ENCODE measurements around the gene FAXC.
"Not testable (repeated sequence)": the region's sequence is repeated elsewhere in the genome, so short reads cannot be mapped to it uniquely, and the experiment has no call there.

Gene FAXC

DNA sequence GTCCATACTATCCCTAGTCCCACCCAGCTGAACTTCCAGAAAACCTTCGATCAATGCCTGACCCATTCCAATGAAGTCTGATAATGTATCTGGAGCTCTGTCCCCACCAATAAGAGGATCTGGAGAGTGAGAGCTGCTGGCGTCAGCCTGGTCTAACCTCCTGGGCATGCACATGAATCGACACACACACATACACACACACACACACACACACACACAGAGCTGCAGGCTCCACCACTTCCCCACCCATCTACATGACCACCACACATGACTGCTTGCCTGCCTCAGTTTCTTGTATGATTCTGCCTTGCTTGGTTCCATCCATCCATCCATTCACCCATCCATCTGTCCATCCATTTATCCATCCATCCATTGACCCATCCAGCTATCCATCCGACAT lies 60.8 kb downstream of the FAXC start:
- no peak for ATAC-seq (replicated peaks)
- Mint-ChIP-seq H3K4me1 (no peaks in the 10 kb centered on the region), H3K27me3 (peaks cover 15% of the 10 kb centered on the region in 2 donors), H3K9me3 (peaks cover 0 to 3% of the 10 kb centered on the region in 2 donors), H3K36me3 (no peaks in the 10 kb centered on the region), H3K4me3 (no peak overlapping the region), H3K27ac (no peak overlapping the region)
- no peak for DNase-seq

GRCh38 chr6:99287523-99287922 lies 62.0 kb downstream of the FAXC start:
- Mint-ChIP-seq H3K27ac (no peak overlapping the region), H3K9me3 (peaks cover 0 to 3% of the 10 kb centered on the region in 2 donors), H3K4me3 (no peak overlapping the region), H3K27me3 (peaks cover 9 to 15% of the 10 kb centered on the region in 2 donors), H3K36me3 (no peaks in the 10 kb centered on the region), H3K4me1 (no peaks in the 10 kb centered on the region)
- ATAC-seq (replicated peaks) (no peak), DNase-seq (no peak)

GRCh38 chr6:99285881-99286280 lies 63.6 kb downstream of the FAXC start:
- no peak overlapping the region for H3K4me3 Mint-ChIP-seq
- DNase-seq (no peak), ATAC-seq (replicated peaks) (no peak)
- no peaks in the 10 kb centered on the region for H3K4me1 Mint-ChIP-seq
- peaks cover 0 to 3% of the 10 kb centered on the region in 2 donors for H3K9me3 Mint-ChIP-seq
- no peak overlapping the region for H3K27ac Mint-ChIP-seq
- peaks cover 9 to 15% of the 10 kb centered on the region in 2 donors for H3K27me3 Mint-ChIP-seq
- H3K36me3 Mint-ChIP-seq, result no peaks in the 10 kb centered on the region

DNA sequence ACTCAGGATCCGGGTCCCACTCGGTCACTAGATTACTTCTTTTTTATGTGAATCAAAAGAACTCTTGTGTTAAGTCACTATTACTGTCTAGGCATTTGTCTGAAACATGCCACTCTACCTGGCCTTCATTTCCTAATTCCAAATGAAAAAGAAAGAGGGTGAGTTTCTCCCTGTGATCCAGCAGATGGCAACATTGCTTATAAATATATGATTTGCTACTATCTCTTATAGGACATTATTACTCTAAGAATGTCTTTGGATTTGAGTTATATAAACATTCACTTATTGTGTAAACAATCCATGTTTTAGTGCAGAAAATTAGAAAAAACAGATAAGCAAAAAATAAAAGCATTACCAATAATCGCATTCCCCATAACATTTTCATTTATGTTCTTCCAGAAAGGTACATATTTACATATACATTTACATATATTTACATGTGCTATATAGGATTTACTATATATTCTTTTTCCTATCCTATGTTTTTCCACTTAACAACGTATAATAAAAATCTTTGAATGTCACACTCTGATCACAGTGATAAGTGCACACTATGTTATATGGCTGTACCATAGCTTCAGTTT lies 66.9 kb downstream of the FAXC start:
- H3K9me3 Mint-ChIP-seq, result no peaks in the 10 kb centered on the region
- no peak overlapping the region for H3K4me3 Mint-ChIP-seq
- no peaks in the 10 kb centered on the region for H3K4me1 Mint-ChIP-seq
- H3K27me3 Mint-ChIP-seq, result peaks cover 0 to 4% of the 10 kb centered on the region in 2 donors
- H3K27ac Mint-ChIP-seq, result no peak overlapping the region
- no peak for ATAC-seq (replicated peaks)
- no peak for DNase-seq
- H3K36me3 Mint-ChIP-seq, result no peaks in the 10 kb centered on the region

DNA sequence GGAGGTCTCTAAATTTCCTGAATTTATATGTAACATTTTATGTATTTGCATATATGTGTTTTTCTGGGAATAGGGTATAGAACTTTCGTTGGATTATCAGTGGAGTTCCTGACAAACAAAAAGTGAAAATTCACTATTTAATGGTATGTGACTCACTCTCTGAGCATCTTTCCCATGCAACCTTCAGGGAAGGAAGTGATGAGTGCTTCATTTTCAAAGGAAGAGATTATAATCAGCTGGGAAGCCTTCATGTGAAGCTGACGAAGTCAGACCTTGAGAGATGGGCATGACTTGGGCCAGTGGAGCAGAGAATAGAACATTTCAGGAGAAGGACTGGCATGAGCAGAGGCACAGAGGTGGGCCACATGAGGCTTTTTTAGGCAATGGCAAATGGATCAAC lies 72.7 kb downstream of the FAXC start:
- Mint-ChIP-seq H3K27ac (no peak overlapping the region), H3K4me1 (no peaks in the 10 kb centered on the region), H3K4me3 (no peak overlapping the region)

DNA sequence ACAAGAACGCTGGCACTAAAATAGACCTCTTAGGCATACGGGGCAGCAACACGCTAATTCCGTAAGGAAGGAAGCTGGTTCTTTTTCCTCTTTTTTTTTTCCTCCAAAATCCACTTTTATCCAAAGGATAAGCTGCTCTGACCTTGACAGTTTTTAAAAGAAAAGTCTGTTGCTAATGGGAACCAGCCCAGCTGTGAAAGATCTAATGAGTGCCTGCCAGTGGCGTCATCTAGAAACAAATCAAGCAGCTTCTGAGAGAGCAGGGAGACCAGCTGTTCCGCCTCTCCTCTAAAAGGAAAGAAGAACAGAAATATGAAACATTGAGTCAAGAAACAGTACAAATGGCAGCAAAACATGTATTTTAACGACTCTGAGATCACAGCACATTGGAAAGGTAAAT lies 78.6 kb downstream of the FAXC start:
- Mint-ChIP-seq H3K4me1 (no peaks in the 10 kb centered on the region), H3K27me3 (peaks cover 6 to 8% of the 10 kb centered on the region in 2 donors), H3K9me3 (peaks cover 4 to 6% of the 10 kb centered on the region in 2 donors), H3K27ac (no peak overlapping the region), H3K4me3 (no peak overlapping the region), H3K36me3 (no peaks in the 10 kb centered on the region)
- ATAC-seq (replicated peaks) (no peak), DNase-seq (no peak)

More for the DNA sequence above, 72.7 kb downstream of the FAXC start:
- ATAC-seq (replicated peaks) (no peak), DNase-seq (no peak)
- Mint-ChIP-seq H3K9me3 (no peaks in the 10 kb centered on the region), H3K36me3 (no peaks in the 10 kb centered on the region), H3K27me3 (peaks cover 6 to 8% of the 10 kb centered on the region in 2 donors)

- no peaks in the 10 kb centered on the region for H3K36me3 Mint-ChIP-seq
- no peak overlapping the region for H3K4me3 Mint-ChIP-seq
- H3K27me3 Mint-ChIP-seq, result peaks cover 6 to 8% of the 10 kb centered on the region in 2 donors
- no peaks in the 10 kb centered on the region for H3K4me1 Mint-ChIP-seq
- H3K27ac Mint-ChIP-seq, result no peak overlapping the region
- H3K9me3 Mint-ChIP-seq, result peaks cover 4 to 6% of the 10 kb centered on the region in 2 donors
- DNase-seq (no peak), ATAC-seq (replicated peaks) (no peak)
Observed at GRCh38 chr6:99270030-99270429, 79.4 kb downstream of the FAXC start.

GRCh38 chr6:99269207-99269606 lies 80.3 kb downstream of the FAXC start:
- H3K4me1 Mint-ChIP-seq, result no peaks in the 10 kb centered on the region
- ATAC-seq (replicated peaks) (no peak), DNase-seq (no peak)
- H3K36me3 Mint-ChIP-seq, result no peaks in the 10 kb centered on the region
- H3K9me3 Mint-ChIP-seq, result peaks cover 4 to 6% of the 10 kb centered on the region in 2 donors
- peaks cover 6 to 8% of the 10 kb centered on the region in 2 donors for H3K27me3 Mint-ChIP-seq
- H3K27ac Mint-ChIP-seq, result no peak overlapping the region
- H3K4me3 Mint-ChIP-seq, result no peak overlapping the region

DNA sequence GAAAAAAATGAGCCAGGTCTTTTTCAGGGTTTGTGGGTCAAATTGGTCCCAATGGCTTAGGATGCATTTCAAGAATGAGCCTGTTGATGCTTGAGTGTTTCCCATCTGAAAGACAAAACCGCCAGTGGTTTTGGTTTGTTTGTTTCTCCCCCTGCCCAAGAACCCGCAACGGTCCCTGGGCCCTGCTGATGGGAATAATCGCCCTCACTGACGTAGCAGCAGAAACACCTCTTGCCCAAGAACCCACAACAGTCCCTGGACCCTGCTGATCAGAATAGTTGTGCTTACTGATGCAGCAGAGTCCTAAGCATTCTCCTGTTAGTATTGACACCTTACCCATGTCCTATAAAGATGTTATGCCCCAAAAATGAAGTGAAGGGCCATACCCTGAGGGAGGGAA lies 82.5 kb downstream of the FAXC start:
- H3K4me3 Mint-ChIP-seq; H3K27ac Mint-ChIP-seq; H3K9me3 Mint-ChIP-seq; H3K27me3 Mint-ChIP-seq; H3K36me3 Mint-ChIP-seq; DNase-seq; ATAC-seq (replicated peaks); H3K4me1 Mint-ChIP-seq: not testable (repeated sequence)

DNA sequence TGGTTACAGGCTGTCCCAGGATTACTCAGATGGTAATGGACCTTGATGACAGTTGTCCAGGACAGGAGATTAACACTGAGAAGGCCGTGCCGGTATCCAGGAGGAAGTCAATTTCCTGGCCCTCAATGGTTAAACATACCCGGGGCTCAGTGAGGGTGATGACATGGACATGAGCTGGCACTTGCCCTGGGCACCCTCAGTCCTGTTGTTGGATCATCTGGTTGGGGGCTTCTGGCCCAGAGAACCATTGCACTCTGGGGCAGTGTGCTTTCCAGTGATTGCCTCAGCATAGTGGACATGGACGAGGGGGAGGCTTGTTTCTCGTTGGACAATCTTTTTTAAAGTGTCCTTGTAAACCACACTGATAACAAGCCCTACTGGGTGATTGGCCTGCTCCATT lies 84.0 kb downstream of the FAXC start:
- H3K36me3 Mint-ChIP-seq; H3K27me3 Mint-ChIP-seq; H3K9me3 Mint-ChIP-seq; H3K27ac Mint-ChIP-seq; ATAC-seq (replicated peaks); H3K4me1 Mint-ChIP-seq; DNase-seq; H3K4me3 Mint-ChIP-seq: not testable (repeated sequence)

GRCh38 chr6:99254616-99255550 lies 94.6 kb downstream of the FAXC start:
- Mint-ChIP-seq H3K4me1 (no peaks in the 10 kb centered on the region), H3K27me3 (peaks cover 5 to 7% of the 10 kb centered on the region in 2 donors), H3K36me3 (no peaks in the 10 kb centered on the region), H3K9me3 (no peaks in the 10 kb centered on the region), H3K27ac (no peak overlapping the region), H3K4me3 (no peak overlapping the region)
- ATAC-seq (replicated peaks) (no peak), DNase-seq (no peak)

- no peaks in the 10 kb centered on the region for H3K9me3 Mint-ChIP-seq
- ATAC-seq (replicated peaks) (no peak), DNase-seq (no peak)
- no peaks in the 10 kb centered on the region for H3K4me1 Mint-ChIP-seq
- H3K27ac Mint-ChIP-seq, result no peak overlapping the region
- peaks cover 5 to 7% of the 10 kb centered on the region in 2 donors for H3K27me3 Mint-ChIP-seq
- H3K36me3 Mint-ChIP-seq, result no peaks in the 10 kb centered on the region
- no peak overlapping the region for H3K4me3 Mint-ChIP-seq
Observed at GRCh38 chr6:99253271-99253670, 96.2 kb downstream of the FAXC start.

- ATAC-seq (replicated peaks), result no peak
- Mint-ChIP-seq H3K4me3 (no peak overlapping the region), H3K27ac (no peak overlapping the region), H3K27me3 (peaks cover 5 to 7% of the 10 kb centered on the region in 2 donors), H3K36me3 (no peaks in the 10 kb centered on the region), H3K4me1 (no peaks in the 10 kb centered on the region), H3K9me3 (no peaks in the 10 kb centered on the region)
- no peak for DNase-seq
Observed at GRCh38 chr6:99252421-99252820, 97.1 kb downstream of the FAXC start.

GRCh38 chr6:99250476-99250875 lies 99.0 kb downstream of the FAXC start:
- no peaks in the 10 kb centered on the region for H3K36me3 Mint-ChIP-seq
- peaks cover 7 to 11% of the 10 kb centered on the region in 2 donors for H3K27me3 Mint-ChIP-seq
- no peak for ATAC-seq (replicated peaks)
- H3K4me3 Mint-ChIP-seq, result no peak overlapping the region
- H3K4me1 Mint-ChIP-seq, result no peaks in the 10 kb centered on the region
- H3K27ac Mint-ChIP-seq, result no peak overlapping the region
- no peak for DNase-seq
- H3K9me3 Mint-ChIP-seq, result peaks cover 0 to 3% of the 10 kb centered on the region in 2 donors

DNA sequence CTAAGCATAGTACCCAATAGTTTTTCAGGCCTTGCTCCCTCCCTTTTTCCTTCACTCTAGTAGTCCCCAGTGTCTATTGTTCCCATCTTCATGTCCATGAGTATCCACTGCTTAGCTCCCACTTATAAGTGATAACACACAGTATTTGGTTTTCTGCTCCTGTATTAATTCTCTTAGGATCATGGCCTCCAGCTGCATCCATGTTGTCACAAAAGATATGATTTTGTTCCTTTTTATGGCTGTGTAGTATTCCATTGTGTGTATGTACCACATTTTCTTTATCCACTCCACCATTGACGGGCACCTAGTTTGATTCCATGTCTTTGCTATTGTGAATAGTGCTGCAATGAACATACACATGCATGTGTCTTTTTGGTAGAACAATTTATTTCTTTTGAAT lies 102.9 kb downstream of the FAXC start:
- no peaks in the 10 kb centered on the region for H3K36me3 Mint-ChIP-seq
- no peak overlapping the region for H3K27ac Mint-ChIP-seq
- no peaks in the 10 kb centered on the region for H3K4me1 Mint-ChIP-seq
- H3K4me3 Mint-ChIP-seq, result no peak overlapping the region
- DNase-seq (no peak), ATAC-seq (replicated peaks) (no peak)
- H3K9me3 Mint-ChIP-seq, result peaks cover 0 to 3% of the 10 kb centered on the region in 2 donors
- H3K27me3 Mint-ChIP-seq, result peaks cover 4 to 18% of the 10 kb centered on the region in 2 donors
